Adrenal gland (tissue), 5 donors: Measurements from ENCODE around the gene FGD4.

ENCODE experiments used
- CTCF ChIP-seq, 6 experiments: fragments of 450-650 bp in 4 of 6; fragments of 200-600 bp in 2 of 6; sonication (generic) in 1 of 6; IDR thresholded peaks; 1 replicate in 5 of 6; 2 replicates in 1 of 6; pipeline versions ENCODE4 v1.5.1 to v1.8.0; 2016 to 2021; ENCODE audit warnings: antibody characterized with exemption in 6 of 6, mild to moderate bottlenecking in 2 of 6, moderate library complexity in 1 of 6
- POLR2A ChIP-seq, 2 donors: fragments of 450-650 bp; IDR thresholded peaks; one replicate each; pipeline ENCODE4 v1.6.1; 2017; ENCODE audit warnings: antibody characterized with exemption in 2 of 2, mild to moderate bottlenecking in 2 of 2, moderate library complexity in 1 of 2
- donor health status: DM: no; HTN: no; CAD: no.

GRCh38 chr12:32377344-32378055 is 21.9 kb upstream of the FGD4 start:
- no peak for TF ChIP-seq CTCF (IDR thresholded peaks at IDR 0.05)
- no peak for TF ChIP-seq POLR2A (IDR thresholded peaks at IDR 0.05)
